Astrocyte (in vitro differentiated cells and primary cell): ENCODE measurements around the gene TCF20. TPM values are rescaled to one million over a fixed set of nuclear protein-coding genes. Genes with fewer than 3 reads are reported as not detected.
A peak's percentile ranks its signal among the peaks of the same experiment; 100 is the strongest.

ENCODE experiments used
- DNase-seq: peaks from one replicate; pipeline ENCODE4 v3.0.0-alpha.2; 2010; ENCODE audit warnings: low read depth
- FAIRE-seq: peaks from 2 replicates; lab custom pipeline; 2011; peaks lifted over from hg19 to GRCh38; lab: Jason Lieb, UNC
- H2AFZ ChIP-seq: 2 replicates; pipeline ENCODE4 v1.6.0; 2012; ENCODE audit warnings: low read depth, low read length, inconsistent platforms
- H3K27ac ChIP-seq: 2 replicates; pipeline ENCODE4 v1.5.1; 2011; ENCODE audit warnings: low read depth, low read length, inconsistent platforms
- H3K27me3 ChIP-seq: 2 replicates; pipeline ENCODE4 v1.6.0; 2011; ENCODE audit warnings: low read length, inconsistent platforms; ENCODE audit not compliant: insufficient read depth
- H3K36me3 ChIP-seq: 2 replicates; pipeline ENCODE4 v1.5.1; 2011; ENCODE audit warnings: low read length, inconsistent platforms; ENCODE audit not compliant: insufficient read depth
- H3K4me1 ChIP-seq: 2 replicates; pipeline ENCODE4 v1.5.1; 2011; ENCODE audit warnings: low read length, inconsistent platforms; ENCODE audit not compliant: insufficient read depth
- H3K4me2 ChIP-seq: 2 replicates; pipeline ENCODE4 v1.6.0; 2012; ENCODE audit warnings: low read length, inconsistent platforms
- H3K4me3 ChIP-seq: 2 replicates; pipeline ENCODE4 v1.5.1; 2011; ENCODE audit warnings: low read depth, mild to moderate bottlenecking, low read length, inconsistent platforms; ENCODE audit not compliant: insufficient read depth
- H3K79me2 ChIP-seq: 2 replicates; pipeline ENCODE4 v1.6.0; 2012; ENCODE audit warnings: mild to moderate bottlenecking, low read length, inconsistent platforms; ENCODE audit not compliant: insufficient read depth
- H3K9ac ChIP-seq: 2 replicates; pipeline ENCODE4 v1.6.0; 2012; ENCODE audit warnings: mild to moderate bottlenecking, low read length, inconsistent platforms
- H3K9me3 ChIP-seq: 2 replicates; pipeline ENCODE4 v1.5.1; 2012; ENCODE audit warnings: low read depth, mild to moderate bottlenecking, low read length, inconsistent platforms; ENCODE audit not compliant: insufficient read depth
- H4K20me1 ChIP-seq: 2 replicates; pipeline ENCODE4 v1.6.0; 2012; ENCODE audit warnings: low read length, inconsistent platforms; ENCODE audit not compliant: insufficient read depth
- H3K27ac Mint-ChIP-seq: one replicate; pipeline ENCODE4 v1.8.0; 2021; ENCODE audit warnings: mild to moderate bottlenecking, mixed read lengths; ENCODE audit not compliant: unreplicated experiment
- H3K27me3 Mint-ChIP-seq: one replicate; pipeline ENCODE4 v1.8.0; 2021; ENCODE audit warnings: low read depth, mixed read lengths; ENCODE audit not compliant: unreplicated experiment
- H3K36me3 Mint-ChIP-seq: one replicate; pipeline ENCODE4 v1.8.0; 2021; ENCODE audit warnings: low read depth, mixed read lengths; ENCODE audit not compliant: unreplicated experiment
- H3K4me1 Mint-ChIP-seq: one replicate; pipeline ENCODE4 v1.8.0; 2021; ENCODE audit warnings: low read depth, mixed read lengths; ENCODE audit not compliant: unreplicated experiment
- H3K4me3 Mint-ChIP-seq: one replicate; pipeline ENCODE4 v1.8.0; 2021; ENCODE audit warnings: mild to moderate bottlenecking, moderate library complexity, mixed read lengths; ENCODE audit not compliant: unreplicated experiment
- H3K9me3 Mint-ChIP-seq: one replicate; pipeline ENCODE4 v1.8.0; 2021; ENCODE audit warnings: mild to moderate bottlenecking, mixed read lengths; ENCODE audit not compliant: unreplicated experiment
- EZH2 ChIP-seq: IDR thresholded peaks from 2 replicates; pipeline ENCODE4 v1.6.1; 2012; ENCODE audit warnings: mild to moderate bottlenecking, low read length, inconsistent platforms; ENCODE audit not compliant: insufficient read depth
- total RNA-seq: library from RNA; stranded (reverse); gene quantifications from 2 replicates; pipeline ENCODE4 v1.2.1, GENCODE V29; 2021
- TF ChIP-seq, protein P1 (sequence below): IDR thresholded peaks from 2 replicates; pipeline ENCODE4 v1.5.1; 2011; ENCODE audit warnings: low read depth, mild to moderate bottlenecking, inconsistent platforms, low read length, moderate library complexity; ENCODE audit not compliant: insufficient read depth

TCF20 gene
- total RNA-seq, 1 donor from 2014 or later = 37.6 TPM

- no peak overlapping the region for H3K9ac ChIP-seq
- FAIRE-seq (no peak), DNase-seq (no peak)
- H3K36me3 Mint-ChIP-seq = peaks cover 2% of the 10 kb centered on the region
- no peak overlapping the region for H3K27ac Mint-ChIP-seq
- no peak overlapping the region for H3K4me2 ChIP-seq
- H3K27me3 ChIP-seq = peaks cover 39% of the 10 kb centered on the region
- H3K36me3 ChIP-seq = no peaks in the 10 kb centered on the region
- H2AFZ ChIP-seq = no peak overlapping the region
- H3K4me1 ChIP-seq = no peaks in the 10 kb centered on the region
- H3K4me1 Mint-ChIP-seq = peaks cover 2% of the 10 kb centered on the region
- no peaks in the 10 kb centered on the region for H3K79me2 ChIP-seq
- H3K27me3 Mint-ChIP-seq = peaks cover 75% of the 10 kb centered on the region
- H4K20me1 ChIP-seq = peaks cover 49% of the 10 kb centered on the region
- no peak for TF ChIP-seq EZH2
- TF ChIP-seq, protein P1, sequence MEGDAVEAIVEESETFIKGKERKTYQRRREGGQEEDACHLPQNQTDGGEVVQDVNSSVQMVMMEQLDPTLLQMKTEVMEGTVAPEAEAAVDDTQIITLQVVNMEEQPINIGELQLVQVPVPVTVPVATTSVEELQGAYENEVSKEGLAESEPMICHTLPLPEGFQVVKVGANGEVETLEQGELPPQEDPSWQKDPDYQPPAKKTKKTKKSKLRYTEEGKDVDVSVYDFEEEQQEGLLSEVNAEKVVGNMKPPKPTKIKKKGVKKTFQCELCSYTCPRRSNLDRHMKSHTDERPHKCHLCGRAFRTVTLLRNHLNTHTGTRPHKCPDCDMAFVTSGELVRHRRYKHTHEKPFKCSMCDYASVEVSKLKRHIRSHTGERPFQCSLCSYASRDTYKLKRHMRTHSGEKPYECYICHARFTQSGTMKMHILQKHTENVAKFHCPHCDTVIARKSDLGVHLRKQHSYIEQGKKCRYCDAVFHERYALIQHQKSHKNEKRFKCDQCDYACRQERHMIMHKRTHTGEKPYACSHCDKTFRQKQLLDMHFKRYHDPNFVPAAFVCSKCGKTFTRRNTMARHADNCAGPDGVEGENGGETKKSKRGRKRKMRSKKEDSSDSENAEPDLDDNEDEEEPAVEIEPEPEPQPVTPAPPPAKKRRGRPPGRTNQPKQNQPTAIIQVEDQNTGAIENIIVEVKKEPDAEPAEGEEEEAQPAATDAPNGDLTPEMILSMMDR = no peak
- H3K27ac ChIP-seq = no peak overlapping the region
- H3K4me3 ChIP-seq = no peak overlapping the region
- no peaks in the 10 kb centered on the region for H3K9me3 Mint-ChIP-seq
- H3K9me3 ChIP-seq = no peaks in the 10 kb centered on the region
- H3K4me3 Mint-ChIP-seq = no peak overlapping the region
Observed at GRCh38 chr22:42284643-42285181, 14.3 kb upstream of the TCF20 start.

DNA sequence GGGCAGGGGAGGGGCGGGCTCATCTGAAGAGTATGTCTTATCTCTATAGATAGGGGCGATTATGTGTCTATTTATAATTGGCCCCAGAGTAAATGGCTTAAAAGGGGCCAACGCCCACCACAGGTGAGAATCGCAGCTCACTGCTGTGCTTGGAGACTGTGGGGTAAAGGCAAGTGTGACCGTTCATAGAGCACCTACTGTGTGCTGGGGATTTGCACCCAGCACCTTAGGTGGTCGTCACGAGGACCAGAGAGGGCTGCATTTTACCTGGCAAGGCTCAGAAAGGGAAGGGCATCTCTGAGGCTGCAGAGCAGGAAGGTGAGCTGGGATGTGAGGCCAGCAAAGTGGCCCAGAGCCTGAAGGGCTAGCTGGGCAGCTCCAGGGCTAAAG, 13.7 kb upstream of the TCF20 start:
- Mint-ChIP-seq H3K36me3 (peaks cover 2% of the 10 kb centered on the region), H3K4me1 (peaks cover 2% of the 10 kb centered on the region), H3K27ac (no peak overlapping the region), H3K4me3 (peak overlapping the region; percentile 54), H3K9me3 (no peaks in the 10 kb centered on the region), H3K27me3 (peaks cover 73% of the 10 kb centered on the region)
- Histone ChIP-seq H4K20me1 (peaks cover 44% of the 10 kb centered on the region), H3K9me3 (no peaks in the 10 kb centered on the region), H3K4me3 (no peak overlapping the region), H3K36me3 (no peaks in the 10 kb centered on the region), H3K4me1 (no peaks in the 10 kb centered on the region), H3K27ac (no peak overlapping the region), H3K79me2 (no peaks in the 10 kb centered on the region), H3K4me2 (peak overlapping the region; percentile 84), H2AFZ (no peak overlapping the region), H3K9ac (no peak overlapping the region), H3K27me3 (peaks cover 39% of the 10 kb centered on the region)
- peak; percentile 55 for TF ChIP-seq EZH2
- TF ChIP-seq, protein P1 = no peak
- FAIRE-seq (no peak), DNase-seq (no peak)
